GM19193 (cell line): ENCODE measurements around the gene LDLRAP1.

Experiments used
- POLR2A ChIP-seq: IDR thresholded peaks from 4 replicates; pipeline ENCODE4 v1.6.1; 2011; ENCODE audit not compliant: insufficient read depth, insufficient read length; ENCODE audit errors: extremely low read depth

The LDLRAP1 gene

GRCh38 chr1:25550683-25551310, 7.4 kb downstream of the LDLRAP1 start:
- TF ChIP-seq POLR2A: no peak

GRCh38 chr1:25553749-25554429, 10.5 kb downstream of the LDLRAP1 start:
- no peak for TF ChIP-seq POLR2A

- no peak for TF ChIP-seq POLR2A
These were observed 11.0 kb downstream of the LDLRAP1 start for GRCh38 chr1:25554430-25554780.

GRCh38 chr1:25554886-25555752, 11.7 kb downstream of the LDLRAP1 start:
- TF ChIP-seq POLR2A: no peak

- no peak for TF ChIP-seq POLR2A
These were observed 12.3 kb downstream of the LDLRAP1 start for GRCh38 chr1:25555753-25556092.

GRCh38 chr1:25556132-25556670, 12.8 kb downstream of the LDLRAP1 start:
- TF ChIP-seq POLR2A: no peak

GRCh38 chr1:25556791-25557476, 13.5 kb downstream of the LDLRAP1 start:
- TF ChIP-seq POLR2A: no peak

- TF ChIP-seq POLR2A: no peak
These were observed 14.1 kb downstream of the LDLRAP1 start for GRCh38 chr1:25557543-25557942.

- no peak for TF ChIP-seq POLR2A
These were observed 15.6 kb downstream of the LDLRAP1 start for GRCh38 chr1:25559031-25559430.

- no peak for TF ChIP-seq POLR2A
These were observed 16.6 kb downstream of the LDLRAP1 start for GRCh38 chr1:25560001-25560400.

- no peak for TF ChIP-seq POLR2A
These were observed 17.4 kb downstream of the LDLRAP1 start for GRCh38 chr1:25560788-25561187.

- TF ChIP-seq POLR2A: no peak
These were observed 18.2 kb downstream of the LDLRAP1 start for GRCh38 chr1:25561421-25562100.

GRCh38 chr1:25562101-25562927, 18.9 kb downstream of the LDLRAP1 start:
- no peak for TF ChIP-seq POLR2A

GRCh38 chr1:25562928-25563283, 19.5 kb downstream of the LDLRAP1 start:
- no peak for TF ChIP-seq POLR2A
